Cortex of kidney (tissue), 1 donor: ENCODE results near the gene LRRK2.
"Not testable (repeated sequence)": the region's sequence is repeated elsewhere in the genome, so short reads cannot be mapped to it uniquely, and the experiment has no call there.

ENCODE experiments used
- DNase-seq: peaks from one replicate; lab custom pipeline; 2025; lab: John Stamatoyannopoulos, UW

LRRK2 gene

DNA sequence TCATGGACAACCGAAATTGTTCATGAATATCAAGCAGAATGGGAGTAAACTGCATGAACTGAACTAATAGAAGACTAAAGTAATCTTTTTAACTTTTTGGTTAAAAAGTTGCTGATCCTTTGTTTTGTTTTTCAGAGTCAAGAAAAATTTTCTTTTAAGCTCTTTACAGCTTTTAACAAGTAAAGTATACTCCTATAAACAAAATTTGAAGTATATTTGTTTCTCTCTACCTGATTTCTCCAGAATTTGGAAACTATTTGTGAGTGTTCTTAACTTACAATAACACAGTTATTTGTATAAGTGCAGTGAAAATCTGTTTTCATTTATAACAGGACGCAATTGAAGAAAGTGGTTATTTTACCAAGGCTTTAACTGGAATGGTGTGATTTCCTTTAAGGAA lies 12.2 kb upstream of the LRRK2 start:
- no peak for DNase-seq

DNA sequence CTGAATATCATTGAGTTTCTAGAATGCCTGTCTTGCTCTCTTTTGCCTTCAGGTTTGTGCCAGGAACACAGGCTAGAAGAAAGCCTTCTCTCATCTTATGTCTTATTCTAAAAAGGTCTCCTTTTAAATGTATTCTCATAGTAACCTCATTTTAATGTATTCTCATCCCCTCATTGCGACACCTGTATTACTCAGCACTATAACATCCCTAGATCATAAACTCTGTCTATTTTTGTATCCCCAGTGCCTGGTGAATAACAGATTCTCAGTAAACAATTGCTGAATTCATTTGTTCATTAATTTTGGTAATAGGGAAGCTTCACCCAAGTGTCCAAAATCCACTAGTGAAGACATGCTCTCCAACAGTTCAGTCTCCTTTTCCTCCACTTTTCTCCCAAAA lies 8.8 kb upstream of the LRRK2 start:
- no peak for DNase-seq

DNA sequence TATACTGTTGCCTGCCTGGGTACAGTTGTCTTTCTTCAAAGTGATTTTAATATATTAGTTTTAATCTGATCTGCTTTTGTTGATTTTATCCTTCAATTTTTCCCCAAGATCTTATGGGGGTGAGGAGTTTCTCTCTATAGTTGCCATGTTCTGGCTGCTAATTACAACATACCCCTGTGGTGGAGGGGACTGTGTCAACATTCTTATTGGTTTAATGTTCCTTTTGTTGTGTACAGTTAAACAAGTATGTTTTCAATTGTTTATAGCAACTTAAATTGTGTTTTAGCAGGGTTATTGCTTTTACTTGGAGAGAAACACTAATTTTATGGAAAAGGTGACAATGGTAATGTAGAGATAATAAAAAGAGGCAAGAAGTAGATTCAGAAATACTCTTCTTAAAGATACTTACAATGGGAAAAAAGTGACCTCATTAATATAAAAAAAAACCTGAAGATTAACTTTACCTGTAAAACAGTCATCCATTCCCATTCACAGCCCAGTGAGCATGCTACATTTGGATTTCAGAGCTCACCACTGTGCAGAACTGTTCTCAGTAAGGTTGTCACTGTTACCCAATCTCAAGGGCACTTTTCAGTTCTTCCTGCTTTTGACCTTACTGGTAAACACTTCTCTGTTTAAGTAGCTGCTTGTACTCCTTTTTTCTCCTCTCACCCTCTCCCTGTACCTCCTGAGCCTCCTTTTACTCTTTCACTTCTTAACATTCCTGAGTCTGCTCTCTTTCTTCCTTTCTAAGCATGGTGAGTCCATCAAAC lies 8.1 kb upstream of the LRRK2 start:
- no peak for DNase-seq

DNA sequence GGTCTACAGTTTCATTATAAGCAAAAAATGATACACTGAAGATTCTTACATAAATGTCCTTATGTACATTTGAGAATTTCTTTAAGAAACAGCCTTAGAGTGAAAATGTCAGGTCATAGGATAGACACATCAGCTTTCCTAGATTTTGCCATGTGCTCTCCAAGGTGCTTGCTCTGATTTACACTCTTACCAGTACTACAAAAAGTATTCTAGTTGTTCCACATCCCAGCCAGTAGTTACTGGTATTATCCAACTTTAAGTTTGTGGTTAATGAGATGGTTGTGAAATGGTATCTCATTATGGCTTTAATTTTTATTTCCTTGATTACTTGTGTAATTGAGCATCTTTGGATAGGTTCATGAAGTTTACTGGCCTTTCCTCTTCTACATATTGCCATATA lies 5.0 kb upstream of the LRRK2 start:
- DNase-seq, result no peak

DNA sequence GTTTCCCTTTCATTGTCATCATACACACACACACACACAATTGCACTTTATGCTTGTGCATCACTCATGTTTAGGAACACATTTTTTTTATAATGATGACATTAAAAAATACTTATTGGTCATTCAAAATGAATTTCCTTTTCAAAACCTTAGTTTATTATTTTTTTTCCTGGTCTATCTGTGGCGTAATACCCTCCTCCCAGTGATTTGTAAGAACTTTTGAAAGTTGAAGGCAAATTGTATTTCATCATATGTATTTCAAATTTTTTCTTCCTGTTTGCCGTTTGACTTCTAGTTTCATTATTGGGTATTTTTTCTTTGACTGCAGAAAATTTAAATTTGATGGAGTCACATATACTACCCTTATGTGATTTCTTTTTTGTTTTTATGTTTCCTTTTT lies 2.5 kb upstream of the LRRK2 start:
- no peak for DNase-seq

DNA sequence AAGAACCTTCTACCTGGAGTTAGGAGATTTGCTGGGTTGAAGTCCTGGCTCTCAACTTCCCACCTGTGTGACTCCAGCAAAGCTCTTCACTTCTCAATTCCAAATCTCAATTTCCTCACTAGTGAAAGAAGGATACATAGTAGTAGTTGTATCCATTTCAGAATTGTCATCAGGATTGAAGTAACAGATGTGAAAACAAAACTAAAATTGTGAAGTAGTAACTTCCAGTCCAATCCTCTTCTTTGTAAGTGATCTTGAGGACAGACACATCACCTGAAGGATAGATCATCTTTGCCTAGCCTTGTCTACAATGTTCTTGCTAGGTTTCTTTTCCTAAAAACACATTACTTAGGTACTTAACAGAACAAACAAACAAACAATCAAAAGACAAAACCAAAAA lies 1.2 kb upstream of the LRRK2 start:
- DNase-seq, result no peak

DNA sequence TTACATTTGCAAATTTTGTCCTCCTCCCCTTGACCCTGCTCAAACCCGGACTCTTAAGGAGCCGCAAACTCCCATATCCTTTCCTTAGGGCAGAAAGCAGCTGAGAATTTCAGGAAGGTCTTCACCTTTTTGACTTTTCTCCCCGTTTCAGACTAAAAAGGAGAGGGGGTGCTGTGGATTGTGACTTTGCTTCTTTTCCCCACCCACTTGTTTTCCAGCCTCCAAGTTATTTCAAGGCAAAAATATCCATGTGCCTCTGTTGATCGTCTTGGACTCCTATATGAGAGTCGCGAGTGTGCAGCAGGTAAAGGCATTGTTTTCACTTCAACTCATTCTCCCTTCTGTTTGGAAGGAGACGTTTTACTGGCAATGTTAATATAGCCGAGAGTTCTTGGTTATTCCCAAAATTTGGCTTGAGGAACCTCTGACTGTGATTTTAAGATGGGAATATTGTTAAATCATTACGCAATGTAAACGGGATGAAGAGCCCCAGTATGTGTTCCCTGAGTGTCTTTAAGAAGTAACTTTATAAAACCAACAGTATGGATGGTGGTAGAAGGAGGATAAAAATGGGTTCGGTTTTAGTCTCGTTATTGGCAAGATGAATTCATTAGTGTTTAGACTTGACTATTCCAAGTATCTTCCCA lies 663 bp downstream of the LRRK2 start:
- no peak for DNase-seq

DNA sequence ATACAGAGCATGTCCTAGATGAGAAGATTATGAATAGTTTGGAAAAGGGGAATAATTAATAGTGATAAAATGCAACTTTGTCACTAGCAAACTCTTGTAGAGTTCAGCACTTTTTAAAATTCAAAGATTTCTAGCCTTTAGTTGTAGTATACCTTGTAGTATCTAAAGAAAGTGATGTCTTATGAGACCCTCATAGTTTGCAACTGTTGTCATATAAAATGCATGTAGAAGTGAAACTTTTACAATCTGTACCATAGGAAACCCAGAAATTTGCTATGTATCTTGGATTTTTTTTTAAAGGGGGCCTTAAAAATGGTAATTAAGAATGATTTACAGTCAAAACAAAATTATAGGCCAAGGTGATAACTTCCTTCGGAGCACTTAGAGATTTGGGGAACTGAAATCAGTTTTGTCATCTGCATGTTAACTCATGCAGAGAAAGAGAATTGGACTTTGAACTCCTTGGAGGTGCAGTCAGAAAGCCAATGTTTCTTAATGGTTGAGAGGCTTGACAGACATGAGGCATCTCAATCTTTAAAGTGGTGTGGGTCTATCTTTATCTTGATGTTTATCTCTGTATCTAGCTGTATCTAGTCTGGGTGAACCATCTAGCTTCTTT lies 1.3 kb downstream of the LRRK2 start:
- no peak for DNase-seq

DNA sequence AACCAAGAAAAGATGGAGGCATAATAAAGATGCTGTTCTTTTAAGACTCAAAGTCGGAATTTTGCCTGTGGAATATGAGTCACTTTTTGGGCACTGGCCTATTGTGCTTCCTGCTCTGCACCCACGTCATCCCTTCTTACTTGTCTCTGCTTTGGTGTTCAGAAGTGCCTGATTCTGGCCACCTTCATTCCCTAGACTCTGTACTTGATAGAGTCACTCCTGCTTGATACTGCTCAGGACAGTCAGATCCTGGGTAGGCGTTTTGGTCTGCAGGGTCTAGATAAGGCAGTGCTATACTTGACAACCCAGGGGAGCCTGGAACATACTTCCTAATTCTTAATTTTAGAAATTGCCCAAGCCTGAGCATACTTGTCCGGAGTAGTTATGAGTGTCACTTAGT lies 1.9 kb downstream of the LRRK2 start:
- DNase-seq, result no peak

DNA sequence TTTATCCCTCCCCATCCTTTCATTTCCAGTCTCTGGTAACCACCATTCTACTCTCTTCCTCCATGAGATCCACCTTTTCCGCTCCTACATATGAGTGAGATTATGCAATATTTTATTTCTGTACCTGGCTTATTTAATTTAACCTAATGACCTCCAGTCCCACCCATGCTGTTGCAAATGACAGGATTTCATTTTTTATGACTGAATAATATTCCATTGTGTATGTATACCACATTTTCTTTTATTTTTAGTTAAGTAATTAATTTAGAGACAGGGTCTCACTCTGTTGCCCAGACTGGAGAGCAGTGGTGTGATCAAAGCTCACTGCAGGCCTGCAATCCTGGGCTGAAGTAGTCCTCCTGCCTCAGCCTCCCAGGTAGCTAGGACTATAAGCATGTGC lies 2.6 kb downstream of the LRRK2 start:
- DNase-seq, result no peak

DNA sequence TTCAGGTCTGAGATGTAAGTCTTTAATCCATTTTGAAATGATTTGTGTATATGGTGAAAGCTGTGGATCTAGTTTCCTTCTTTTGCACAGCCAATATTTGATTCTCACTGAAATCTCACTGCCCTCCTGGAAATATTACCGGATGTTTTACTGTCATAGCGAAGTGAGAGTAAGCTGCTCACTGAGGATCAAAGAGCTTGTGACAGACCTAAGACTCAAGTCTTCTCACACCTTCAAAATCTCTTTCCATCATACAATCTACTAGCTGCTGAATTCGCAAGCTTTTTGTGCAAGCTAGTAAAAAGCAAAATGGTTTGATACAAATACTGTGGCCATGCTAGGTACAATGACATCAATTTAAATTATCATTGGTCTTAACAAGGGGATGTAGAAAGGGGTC lies 3.9 kb downstream of the LRRK2 start:
- DNase-seq, result no peak

DNA sequence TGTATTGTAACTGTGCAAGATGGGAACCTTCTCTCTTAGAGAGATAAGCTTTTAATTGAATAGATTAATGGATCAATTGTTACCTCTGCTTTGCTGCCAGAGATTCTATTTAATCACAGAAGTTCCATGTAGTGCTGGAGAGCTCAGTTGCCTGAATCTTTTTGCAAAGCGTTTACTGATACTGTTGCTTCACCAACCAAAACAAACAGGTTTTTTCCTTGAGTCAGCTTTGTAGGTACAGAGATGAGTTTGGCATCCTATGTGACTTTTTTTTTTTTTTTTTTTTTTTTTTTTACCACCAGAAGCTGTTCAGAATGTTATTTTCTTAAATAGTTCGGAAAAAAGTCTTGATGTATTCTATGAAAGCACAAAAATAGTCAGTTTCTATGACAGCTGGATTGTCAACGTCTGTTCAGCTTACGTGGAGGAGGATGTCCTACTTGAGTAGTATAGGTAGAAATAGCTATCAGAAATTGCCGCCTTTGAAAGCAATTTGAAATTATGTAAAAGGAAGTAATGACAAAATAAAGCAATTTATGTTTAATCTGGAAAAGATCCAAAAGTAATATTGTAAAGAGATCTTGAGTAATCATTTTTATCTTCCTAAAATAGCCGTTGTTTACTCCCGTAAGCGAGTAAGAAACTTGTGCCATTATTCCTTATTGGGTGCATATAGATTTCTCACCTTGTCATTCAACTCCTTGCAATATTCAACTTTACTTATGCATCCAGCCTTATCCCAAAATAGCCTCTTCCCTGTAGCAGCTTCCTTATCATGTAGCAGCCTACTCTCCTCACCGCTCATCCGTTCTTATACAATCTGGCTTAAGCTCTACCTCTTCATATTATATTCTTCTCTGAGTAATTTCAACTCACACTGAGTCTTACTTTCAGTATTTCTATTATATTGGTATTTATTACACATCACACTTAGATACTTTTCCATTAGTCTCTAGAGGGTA lies 5.2 kb downstream of the LRRK2 start:
- no peak for DNase-seq

DNA sequence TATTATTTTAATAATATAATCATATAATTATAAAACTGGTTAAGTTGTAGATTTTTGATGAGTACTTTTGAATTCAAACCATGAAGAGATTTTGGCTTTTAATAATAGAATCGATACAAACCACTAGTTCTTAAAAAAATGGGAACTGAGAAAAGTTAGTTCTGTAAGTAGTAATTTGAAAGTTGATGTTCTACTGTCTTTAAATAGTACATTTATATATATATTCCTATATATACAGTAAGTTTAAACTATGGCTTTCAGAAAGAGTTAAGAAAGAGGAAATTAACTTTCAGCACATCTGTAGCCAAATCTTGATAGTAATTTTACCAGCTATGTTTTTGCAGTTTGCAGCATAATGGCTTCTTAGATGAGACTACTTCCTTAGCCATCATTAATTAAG lies 7.8 kb downstream of the LRRK2 start:
- no peak for DNase-seq

DNA sequence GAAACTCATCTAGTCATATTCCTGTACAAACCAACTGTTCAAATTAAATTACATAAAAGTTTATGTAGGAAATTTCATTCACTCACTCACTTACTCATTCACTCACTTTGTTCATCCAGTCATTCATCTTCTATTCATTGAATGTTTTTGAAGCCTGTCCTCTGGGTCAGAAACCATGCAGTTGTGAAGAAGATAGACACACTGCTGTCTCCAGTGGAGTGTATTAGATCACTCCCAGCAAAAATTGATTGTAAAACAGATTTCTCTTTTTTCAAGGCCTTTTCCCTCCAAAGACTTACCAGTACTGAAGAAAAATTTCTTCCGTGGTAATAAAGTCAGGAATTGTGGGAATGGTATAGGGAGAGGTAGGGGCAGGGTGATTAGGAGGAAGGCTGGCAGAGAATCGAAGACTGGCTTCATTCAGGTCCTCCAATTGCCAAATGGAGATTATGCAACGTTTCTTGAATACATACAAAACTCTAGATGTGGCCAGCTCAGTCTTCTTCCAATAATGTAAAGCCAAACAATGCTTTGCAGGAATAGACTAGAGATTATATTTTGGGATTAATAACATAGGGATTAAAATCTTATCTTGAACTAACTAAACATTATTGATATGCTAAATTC lies 9.1 kb downstream of the LRRK2 start:
- DNase-seq, result no peak

DNA sequence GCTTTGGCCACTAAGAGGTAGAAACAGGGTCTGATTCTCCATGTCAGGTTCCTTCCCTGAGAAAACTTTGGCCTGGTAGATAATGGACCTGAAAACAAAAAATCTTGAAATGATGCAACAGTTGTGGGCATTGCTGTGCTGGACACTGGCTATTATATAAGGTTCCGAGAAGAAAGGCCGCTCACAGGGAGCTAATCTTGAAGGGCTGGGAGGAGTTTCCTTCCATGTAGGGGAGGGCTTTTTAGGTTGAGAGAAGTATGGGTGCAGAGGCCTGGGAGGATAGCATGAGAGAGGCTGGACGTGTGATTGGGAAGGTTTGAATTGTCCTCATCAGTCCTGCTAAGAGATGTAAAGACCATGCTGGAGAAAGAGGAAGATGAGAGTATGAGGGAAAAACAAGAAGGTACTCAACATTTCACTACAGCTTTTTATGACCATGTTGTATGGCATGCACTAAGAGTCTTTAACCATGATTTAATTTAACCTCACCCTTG lies 11.6 kb downstream of the LRRK2 start:
- no peak for DNase-seq

DNA sequence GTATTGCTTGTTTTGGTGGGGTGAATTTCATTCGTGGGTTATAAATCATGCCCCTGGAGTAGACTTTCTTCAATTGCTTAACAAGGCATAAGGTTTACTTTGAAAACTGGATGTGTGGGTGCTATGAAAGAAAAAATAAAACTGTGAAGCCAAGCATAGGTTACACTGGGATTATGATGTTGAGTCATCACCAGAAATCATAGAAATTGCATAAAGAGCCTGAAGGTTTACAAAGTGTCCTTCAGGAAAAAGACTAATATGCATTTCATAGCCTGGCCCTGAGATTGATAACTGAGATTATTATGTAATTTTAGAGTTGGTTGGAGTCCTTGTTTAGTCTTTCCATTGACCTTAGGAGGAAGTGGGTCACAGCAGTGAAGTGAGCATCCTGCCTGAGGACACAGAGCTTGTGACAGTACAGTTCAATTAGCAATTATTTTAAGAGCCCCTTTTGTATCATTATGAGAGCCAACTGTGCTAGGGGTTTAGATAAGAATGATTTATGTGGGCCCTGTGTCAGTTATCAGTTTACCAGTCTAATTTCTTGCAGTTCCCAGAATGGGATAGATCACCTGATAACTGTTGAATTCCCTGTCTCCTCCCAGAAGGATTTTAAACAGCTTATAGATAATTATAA lies 13.6 kb downstream of the LRRK2 start:
- DNase-seq, result no peak

DNA sequence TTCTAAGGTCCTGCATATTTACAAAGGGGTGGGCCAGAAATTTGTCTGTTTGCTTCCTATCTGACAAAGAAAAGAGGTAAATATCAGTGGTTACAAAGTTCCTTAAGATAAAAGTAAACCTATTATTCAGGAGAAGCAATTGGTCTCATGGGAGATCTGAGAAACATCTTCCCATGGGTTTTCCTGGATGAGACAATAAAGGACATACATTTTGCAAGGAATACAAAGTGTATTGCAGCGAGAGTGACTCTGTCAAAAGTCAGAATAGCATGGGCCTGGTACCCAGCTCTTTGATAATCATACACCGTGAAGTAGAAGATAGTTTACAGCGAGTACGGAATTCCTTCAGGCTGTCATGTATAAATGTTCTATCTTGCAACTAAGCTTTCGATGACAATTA lies 14.2 kb downstream of the LRRK2 start:
- no peak for DNase-seq

DNA sequence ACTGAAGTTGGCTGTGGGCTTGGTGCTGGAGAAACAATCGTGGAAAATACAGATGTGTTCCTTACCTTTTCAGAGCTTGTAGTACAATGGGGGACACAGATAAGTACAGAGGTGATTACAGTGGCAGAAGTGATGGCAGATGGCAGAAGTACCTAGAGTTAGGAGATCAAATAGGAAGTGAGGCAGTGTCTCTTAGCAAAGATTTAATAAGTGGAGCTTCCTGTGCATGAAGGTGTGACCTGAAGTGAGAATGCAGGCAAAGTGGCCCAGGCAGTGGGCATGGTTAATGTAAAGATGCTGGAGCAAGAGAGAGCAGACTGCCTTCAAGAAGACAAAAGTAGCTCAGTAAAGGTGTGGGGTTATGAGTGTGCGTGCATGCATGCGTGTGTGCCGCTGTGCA lies 16.0 kb downstream of the LRRK2 start:
- no peak for DNase-seq

DNA sequence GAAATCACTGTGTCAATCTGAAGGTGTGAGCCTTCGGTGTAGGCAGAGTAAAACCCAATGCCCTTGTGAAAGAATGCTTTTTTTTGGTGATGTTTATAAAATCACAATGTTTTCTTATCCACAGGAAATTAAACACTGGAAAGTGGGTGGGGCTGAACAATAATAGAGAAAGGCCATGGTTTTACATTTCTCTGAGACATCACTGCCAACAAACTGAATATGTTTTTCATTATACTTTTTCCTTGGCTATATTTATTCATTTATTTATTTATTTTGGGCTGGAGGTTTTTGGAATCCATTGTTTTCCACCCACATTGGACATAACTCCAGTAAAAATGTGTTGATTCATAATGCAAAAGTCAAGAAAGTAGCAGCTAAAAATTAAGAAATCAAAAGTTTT lies 16.9 kb downstream of the LRRK2 start:
- no peak for DNase-seq

DNA sequence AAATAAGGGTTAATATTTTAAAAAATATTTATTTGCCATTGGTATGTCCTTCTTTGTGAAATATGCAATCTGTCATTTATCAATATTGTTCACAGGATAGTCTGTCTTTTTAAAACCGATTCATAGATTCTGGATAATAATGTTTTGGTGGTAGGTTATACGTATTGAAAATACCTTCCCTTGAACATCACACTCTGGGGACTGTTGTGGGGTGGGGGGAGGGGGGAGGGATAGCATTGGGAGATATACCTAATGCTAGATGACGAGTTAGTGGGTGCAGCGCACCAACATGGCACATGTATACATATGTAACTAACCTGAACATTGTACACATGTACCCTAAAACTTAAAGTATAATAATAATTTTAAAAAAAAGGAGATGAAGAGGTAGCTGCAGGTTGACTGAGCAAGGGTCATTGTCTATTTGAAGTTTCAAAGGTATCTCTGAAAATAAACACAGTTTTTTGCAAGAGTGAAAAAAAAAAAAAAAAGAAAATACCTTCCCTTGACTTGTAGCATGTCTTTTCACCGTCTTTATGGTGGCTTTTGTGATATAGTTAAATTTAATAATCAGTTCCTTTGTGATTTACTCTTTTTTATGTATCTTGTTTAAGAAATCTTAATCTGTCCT lies 19.8 kb downstream of the LRRK2 start:
- not testable (repeated sequence) for DNase-seq

DNA sequence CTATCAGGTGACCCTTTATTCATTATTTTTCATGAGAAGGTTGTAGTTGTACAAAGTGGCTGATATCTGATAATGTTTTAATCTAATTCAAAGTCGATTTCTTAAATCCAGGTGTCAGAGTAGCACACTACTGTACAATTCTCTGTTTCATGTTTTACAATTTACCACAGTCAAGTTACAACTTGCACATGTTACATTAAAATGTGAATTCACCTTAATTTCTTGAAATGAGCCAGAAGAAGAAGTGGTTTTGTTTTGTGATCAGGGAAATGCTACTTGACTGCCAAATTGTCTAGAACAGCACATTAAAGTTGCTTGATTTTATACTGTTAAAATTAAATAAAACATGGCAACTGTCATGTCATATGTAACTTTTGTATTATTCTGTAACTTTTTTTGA lies 23.2 kb downstream of the LRRK2 start:
- DNase-seq, result no peak
